Skeletal muscle cell (primary cell): ENCODE results near the gene LRRC49.

Experiments
- DNase-seq: peaks from one replicate; pipeline ENCODE4 v3.0.0-alpha.2; 2010; ENCODE audit warnings: low read depth
- H3K4me3 ChIP-seq: 2 replicates; pipeline ENCODE4 v1.5.1; 2011; ENCODE audit warnings: low read depth, mild to moderate bottlenecking, control low read depth, low read length, moderate library complexity

Gene LRRC49

GRCh38 chr15:71078506-71079207, 186.0 kb downstream of the LRRC49 start:
- DNase-seq: no peak
- no peak overlapping the region for H3K4me3 ChIP-seq

GRCh38 chr15:71079208-71080044, 186.8 kb downstream of the LRRC49 start:
- peak; percentile 64 for DNase-seq
- no peak overlapping the region for H3K4me3 ChIP-seq

- no peak for DNase-seq
- H3K4me3 ChIP-seq: no peak overlapping the region
Observed at GRCh38 chr15:71080166-71080565, 187.5 kb downstream of the LRRC49 start.

- peak; percentile 87 for DNase-seq
- H3K4me3 ChIP-seq: no peak overlapping the region
Observed at GRCh38 chr15:71080705-71081104, 188.1 kb downstream of the LRRC49 start.

GRCh38 chr15:71082803-71083202, 190.2 kb downstream of the LRRC49 start:
- DNase-seq: no peak
- H3K4me3 ChIP-seq: no peak overlapping the region

- no peak overlapping the region for H3K4me3 ChIP-seq
- peak; percentile 68 for DNase-seq
Observed at GRCh38 chr15:71083349-71083748, 190.7 kb downstream of the LRRC49 start.

GRCh38 chr15:71084264-71084663, 191.6 kb downstream of the LRRC49 start:
- H3K4me3 ChIP-seq: no peak overlapping the region
- DNase-seq: no peak

- DNase-seq: no peak
- H3K4me3 ChIP-seq: no peak overlapping the region
Observed at GRCh38 chr15:71085809-71086208, 193.2 kb downstream of the LRRC49 start.

- no peak overlapping the region for H3K4me3 ChIP-seq
- DNase-seq: no peak
Observed at GRCh38 chr15:71088155-71088554, 195.5 kb downstream of the LRRC49 start.

GRCh38 chr15:71088683-71089082, 196.1 kb downstream of the LRRC49 start:
- H3K4me3 ChIP-seq: no peak overlapping the region
- DNase-seq: no peak

GRCh38 chr15:71089801-71090200, 197.2 kb downstream of the LRRC49 start:
- no peak overlapping the region for H3K4me3 ChIP-seq
- no peak for DNase-seq

- no peak for DNase-seq
- H3K4me3 ChIP-seq: no peak overlapping the region
Observed at GRCh38 chr15:71091601-71092000, 199.0 kb downstream of the LRRC49 start.

- DNase-seq: no peak
Observed at GRCh38 chr15:71092056-71092600, 199.5 kb downstream of the LRRC49 start.

GRCh38 chr15:71093054-71094024, 200.7 kb downstream of the LRRC49 start:
- H3K4me3 ChIP-seq: no peak overlapping the region
- no peak for DNase-seq

More at GRCh38 chr15:71092056-71092600, 199.5 kb downstream of the LRRC49 start:
- H3K4me3 ChIP-seq: no peak overlapping the region

- no peak overlapping the region for H3K4me3 ChIP-seq
- no peak for DNase-seq
Observed at GRCh38 chr15:71094137-71094536, 201.5 kb downstream of the LRRC49 start.

GRCh38 chr15:71096676-71097075, 204.1 kb downstream of the LRRC49 start:
- H3K4me3 ChIP-seq: no peak overlapping the region
- DNase-seq: no peak

- DNase-seq: no peak
- H3K4me3 ChIP-seq: no peak overlapping the region
Observed at GRCh38 chr15:71097890-71098289, 205.3 kb downstream of the LRRC49 start.

GRCh38 chr15:71098920-71099319, 206.3 kb downstream of the LRRC49 start:
- no peak overlapping the region for H3K4me3 ChIP-seq

More at GRCh38 chr15:71098920-71099319, 206.3 kb downstream of the LRRC49 start:
- DNase-seq: no peak
